HepG2 (cell line): ENCODE measurements around the gene EDC3. TPM values are rescaled to one million over a fixed set of nuclear protein-coding genes. Genes with fewer than 3 reads are reported as not detected.

Experiments
- ARNT2 ChIP-seq: sonication (generic); formaldehyde crosslinking; IDR thresholded peaks from 2 replicates; pipeline ENCODE4 v1.8.0; 2022; ENCODE audit warnings: mild to moderate bottlenecking, low read depth, missing genetic modification reagents, moderate library complexity
- BATF2 ChIP-seq: sonication (generic); formaldehyde crosslinking; IDR thresholded peaks from 2 replicates; pipeline ENCODE4 v1.8.0; 2022; ENCODE audit warnings: mild to moderate bottlenecking, missing genetic modification reagents, moderate library complexity
- CBFB ChIP-seq: sonication (generic); formaldehyde crosslinking; IDR thresholded peaks from 2 replicates; pipeline ENCODE4 v1.4.0; 2020; ENCODE audit warnings: missing genetic modification reagents
- CEBPG ChIP-seq: IDR thresholded peaks from 2 replicates; pipeline ENCODE4 v1.6.1; 2016
- CENPX ChIP-seq: sonication (generic); formaldehyde crosslinking; IDR thresholded peaks from 2 replicates; pipeline ENCODE4 v1.9.0; 2021; ENCODE audit warnings: mild to moderate bottlenecking, missing genetic modification reagents, moderate library complexity
- GABPB1 ChIP-seq: IDR thresholded peaks from 2 replicates; pipeline ENCODE4 v1.6.1; 2016; ENCODE audit warnings: mild to moderate bottlenecking, missing genetic modification reagents, moderate library complexity, missing compliant biosample characterization
- GFI1 ChIP-seq: sonication (generic); formaldehyde crosslinking; IDR thresholded peaks from 2 replicates; pipeline ENCODE4 v1.5.0; 2020; ENCODE audit warnings: missing genetic modification reagents, mild to moderate bottlenecking, borderline replicate concordance
- MEIS1 ChIP-seq: sonication (generic); formaldehyde crosslinking; IDR thresholded peaks from 2 replicates; pipeline ENCODE4 v1.9.0; 2021; ENCODE audit warnings: mild to moderate bottlenecking, missing genetic modification reagents, moderate library complexity, borderline replicate concordance
- NBN ChIP-seq: fragments of 450-650 bp; conservative IDR thresholded peaks from 2 replicates; pipeline ENCODE4 v1.6.1; 2017
- NCOA2 ChIP-seq: sonication (generic); formaldehyde crosslinking; IDR thresholded peaks from 2 replicates; pipeline ENCODE4 v1.8.0; 2022; ENCODE audit warnings: inconsistent platforms
- PCBP1 ChIP-seq: fragments of 200-400 bp; formaldehyde crosslinking; IDR thresholded peaks from 2 replicates; pipeline ENCODE4 v1.6.1; 2017; ENCODE audit warnings: mild to moderate bottlenecking, low read depth, low read length, borderline replicate concordance
- RAD21 ChIP-seq: fragments of 450-650 bp; formaldehyde crosslinking; IDR thresholded peaks from 2 replicates; pipeline ENCODE4 v1.5.0; 2020; ENCODE audit warnings: mild to moderate bottlenecking
- SKI ChIP-seq: fragments of 450-650 bp; IDR thresholded peaks from one replicate; pipeline ENCODE4 v1.6.1; 2018; ENCODE audit warnings: mild to moderate bottlenecking; ENCODE audit not compliant: partially characterized antibody
- SRSF4 ChIP-seq: fragments of 200-400 bp; formaldehyde crosslinking; IDR thresholded peaks from one replicate; pipeline ENCODE4 v1.6.1; 2018; ENCODE audit warnings: mild to moderate bottlenecking, low read depth, low read length, moderate library complexity; ENCODE audit not compliant: poor library complexity, severe bottlenecking
- SYNCRIP ChIP-seq: fragments of 200-400 bp; formaldehyde crosslinking; IDR thresholded peaks from 2 replicates; pipeline ENCODE4 v1.6.1; 2018; ENCODE audit warnings: mild to moderate bottlenecking, low read depth, low read length; ENCODE audit not compliant: insufficient read depth
- TRAFD1 ChIP-seq: sonication (generic); formaldehyde crosslinking; IDR thresholded peaks from 2 replicates; pipeline ENCODE4 v1.5.1; 2020; ENCODE audit warnings: missing genetic modification reagents, mild to moderate bottlenecking, borderline replicate concordance
- ZBTB26 ChIP-seq: IDR thresholded peaks from 2 replicates; pipeline ENCODE4 v1.6.1; 2016; ENCODE audit warnings: missing compliant biosample characterization, missing genetic modification reagents, borderline replicate concordance
- ZNF20 ChIP-seq: sonication (generic); formaldehyde crosslinking; IDR thresholded peaks from 2 replicates; pipeline ENCODE4 v1.4.0; 2020; ENCODE audit warnings: mild to moderate bottlenecking, moderate library complexity, missing genetic modification reagents
- ZNF317 ChIP-seq: sonication (generic); formaldehyde crosslinking; IDR thresholded peaks from 2 replicates; pipeline ENCODE4 v1.5.0; 2020; ENCODE audit warnings: mild to moderate bottlenecking, missing genetic modification reagents
- ZNF446 ChIP-seq: sonication (generic); formaldehyde crosslinking; IDR thresholded peaks from 2 replicates; pipeline ENCODE4 v1.5.0; 2020; ENCODE audit warnings: mild to moderate bottlenecking, missing genetic modification reagents
- ZNF589 ChIP-seq: sonication (generic); formaldehyde crosslinking; conservative IDR thresholded peaks from 2 replicates; pipeline ENCODE4 v1.8.0; 2022; ENCODE audit warnings: mild to moderate bottlenecking, moderate library complexity, missing genetic modification reagents
- ZNF607 ChIP-seq: sonication (generic); formaldehyde crosslinking; IDR thresholded peaks from 2 replicates; pipeline ENCODE4 v1.5.1; 2020; ENCODE audit warnings: missing genetic modification reagents, mild to moderate bottlenecking, borderline replicate concordance
- ZNF672 ChIP-seq: sonication (generic); formaldehyde crosslinking; IDR thresholded peaks from 2 replicates; pipeline ENCODE4 v1.8.1; 2022; ENCODE audit warnings: missing genetic modification reagents
- ZNF7 ChIP-seq: IDR thresholded peaks from 2 replicates; pipeline ENCODE4 v1.6.1; 2016; ENCODE audit warnings: missing biosample characterization, missing genetic modification reagents
- ZSCAN5A ChIP-seq: sonication (generic); formaldehyde crosslinking; IDR thresholded peaks from 2 replicates; pipeline ENCODE4 v1.8.0; 2022; ENCODE audit warnings: mild to moderate bottlenecking, missing genetic modification reagents, borderline replicate concordance
- polyA plus RNA-seq, 8 experiments: library from polyadenylated mRNA; depleted of rRNA in 3 of 8; stranded (reverse) in 7 of 8; unstranded in 1 of 8; fragments of >200 nt; fragmentation: Illumina TruSeq in 4 of 8; extraction: Trizol in 4 of 8; gene quantifications; 2 replicates each; pipeline versions ENCODE4 v1.2.1 to v1.2.3, GENCODE V29; 2011 to 2016; ENCODE audit warnings: low read depth in 4 of 8, missing spikeins in 1 of 8, mixed read lengths in 1 of 8; ENCODE audit not compliant: insufficient read depth in 1 of 8
- total RNA-seq, 5 experiments: library from RNA; depleted of rRNA; stranded (reverse); fragments of >200 nt; fragmentation: Illumina TruSeq; extraction: Trizol; gene quantifications; 2 replicates each; pipeline ENCODE4 v1.2.3, GENCODE V29; 2016; ENCODE audit warnings: low read depth in 1 of 5

EDC3 gene
- total and polyA plus RNA-seq, 2 of the 13 experiments (the other 11 are each of a cell fraction or from before 2014, with no cell fraction given): 17.4 to 32.0 TPM

- no peak for TF ChIP-seq ZBTB26 (CRISPR knock-in tag)
- no peak for TF ChIP-seq ZNF20 (CRISPR knock-in tag)
- 0 out of 2 replicates have a peak, but pooled peaks have one; percentile 54 for TF ChIP-seq PCBP1
- no peak for TF ChIP-seq SYNCRIP
- no peak for TF ChIP-seq CENPX
- TF ChIP-seq SRSF4: no peak
- peak; percentile 34 for TF ChIP-seq SKI
- TF ChIP-seq NBN: no peak
- TF ChIP-seq ZNF607: no peak
- TF ChIP-seq CEBPG: no peak
- TF ChIP-seq ZNF7: no peak
- TF ChIP-seq NCOA2: no peak
- no peak for TF ChIP-seq ZNF589 (CRISPR knock-in tag)
- TF ChIP-seq RAD21 (CRISPR knock-in tag): no peak
- TF ChIP-seq CBFB (CRISPR knock-in tag): no peak
- 0 out of 2 replicates have a peak, but pooled peaks have one; percentile 21 for TF ChIP-seq MEIS1
- TF ChIP-seq TRAFD1 (CRISPR knock-in tag): no peak
- TF ChIP-seq ZSCAN5A (CRISPR knock-in tag): no peak
- no peak for TF ChIP-seq ARNT2
- no peak for TF ChIP-seq GFI1
- no peak; the same call in 1 of the 2 replicates for TF ChIP-seq BATF2 (CRISPR knock-in tag)
- no peak for TF ChIP-seq ZNF672 (CRISPR knock-in tag)
- TF ChIP-seq ZNF317 (CRISPR knock-in tag): peak; percentile 67
- peak; percentile 52 for TF ChIP-seq GABPB1 (CRISPR knock-in tag)
- TF ChIP-seq ZNF446: no peak
Measured at GRCh38 chr15:74614744-74615507, 80.9 kb downstream of the EDC3 start (continued).
